OCI-LY7 (cell line): ENCODE data around the gene SOWAHC. TPM values are rescaled to one million over a fixed set of nuclear protein-coding genes. Genes with fewer than 3 reads are reported as not detected.

ENCODE experiments used
- BruUV-seq: library from RNA; stranded (reverse); fragments of 400-500 nt; replicated peaks from 2 replicates; lab custom pipeline; 2021; lab: Mats Ljungman, UMichigan
- CTCF ChIA-PET: fragments of 300-600 bp; sonication (Branson Sonifier 250); formaldehyde crosslinking; loops from one replicate; lab custom pipeline; 2022; ENCODE audit warnings: antibody characterized with exemption; ENCODE audit not compliant: unreplicated experiment; lab: Charles Lee
- POLR2A ChIA-PET: fragments of 300-600 bp; sonication (Branson Sonifier 250); formaldehyde crosslinking; loops from one replicate; lab custom pipeline; 2022; ENCODE audit warnings: antibody characterized with exemption; lab: Charles Lee
- DNase-seq: peaks from one replicate; pipeline ENCODE4 v3.0.0-alpha.2; 2015; ENCODE audit warnings: low spot score
- H2AFZ ChIP-seq: fragments of 200-600 bp; sonication (generic), shearing (Covaris generic); 2 replicates; pipeline ENCODE4 v1.6.1; 2014; ENCODE audit warnings: mild to moderate bottlenecking, antibody characterized with exemption, low read length, moderate library complexity
- H3K27ac ChIP-seq: fragments of 200-600 bp; sonication (generic); 2 replicates; pipeline ENCODE4 v1.5.1; 2014; ENCODE audit warnings: mixed run types, low read depth, mild to moderate bottlenecking, moderate library complexity, low read length, inconsistent platforms; ENCODE audit not compliant: poor library complexity, severe bottlenecking
- H3K36me3 ChIP-seq: fragments of 200-600 bp; sonication (generic); 2 replicates; pipeline ENCODE4 v1.6.1; 2014; ENCODE audit warnings: mild to moderate bottlenecking, antibody characterized with exemption, low read length, moderate library complexity, mixed read lengths; ENCODE audit not compliant: insufficient read depth
- H3K4me1 ChIP-seq: fragments of 200-600 bp; sonication (generic); 2 replicates; pipeline ENCODE4 v1.5.1; 2014; ENCODE audit warnings: mild to moderate bottlenecking, low read length; ENCODE audit not compliant: insufficient read depth, poor library complexity, severe bottlenecking
- H3K4me2 ChIP-seq: fragments of 200-600 bp; sonication (generic); 2 replicates; pipeline ENCODE4 v1.6.1; 2014; ENCODE audit warnings: mild to moderate bottlenecking, low read length
- H3K4me3 ChIP-seq: fragments of 200-600 bp; sonication (generic); 2 replicates; pipeline ENCODE4 v1.5.1; 2014; ENCODE audit warnings: mild to moderate bottlenecking, low read depth, low read length; ENCODE audit not compliant: poor library complexity, severe bottlenecking
- H3K79me2 ChIP-seq: fragments of 200-600 bp; sonication (generic); 2 replicates; pipeline ENCODE4 v1.6.1; 2016; ENCODE audit warnings: low read depth, mild to moderate bottlenecking, low read length, moderate library complexity, mixed read lengths; ENCODE audit not compliant: insufficient read depth
- H3K9me2 ChIP-seq: fragments of 200-600 bp; sonication (generic); 2 replicates; pipeline ENCODE4 v1.6.1; 2016; ENCODE audit warnings: mild to moderate bottlenecking, low read length, mixed read lengths; ENCODE audit not compliant: insufficient read depth
- H3K9me3 ChIP-seq: fragments of 200-600 bp; sonication (generic); 2 replicates; pipeline ENCODE4 v1.6.1; 2014; ENCODE audit warnings: mild to moderate bottlenecking, mixed run types, low read length, mixed read lengths
- H4K20me1 ChIP-seq: fragments of 200-600 bp; sonication (generic); 2 replicates; pipeline ENCODE4 v1.6.1; 2014; ENCODE audit warnings: mild to moderate bottlenecking, antibody characterized with exemption, low read length, moderate library complexity, mixed read lengths; ENCODE audit not compliant: insufficient read depth
- EZH2phosphoT487 ChIP-seq: fragments of 200-600 bp; sonication (generic); IDR thresholded peaks from 2 replicates; pipeline ENCODE4 v1.6.1; 2018; ENCODE audit warnings: low read depth, borderline replicate concordance, mild to moderate bottlenecking, mixed run types, antibody characterized with exemption, low read length, moderate library complexity, mixed read lengths
- intact Hi-C: fragments of 100-400 bp; cut with micrococcal nuclease; formaldehyde crosslinking; loops from one replicate; pipeline ENCODE4 v1.10.0; 2022; ENCODE audit not compliant: unreplicated experiment
- total RNA-seq, 2 experiments: library from RNA; depleted of rRNA in 1 of 2; stranded (reverse); fragments of >200 nt in 1 of 2; shearing (Covaris generic) in 1 of 2; gene quantifications; 2 replicates each; pipeline ENCODE4 v1.2.3, GENCODE V29; 2014 to 2022
- TF ChIP-seq, protein P1 (sequence below): fragments of 200-600 bp; sonication (generic); conservative IDR thresholded peaks from 2 replicates; pipeline ENCODE4 v1.5.1; 2014; ENCODE audit warnings: mild to moderate bottlenecking, antibody characterized with exemption, low read length, moderate library complexity, mixed read lengths

The SOWAHC gene
- total RNA-seq, 2 experiments from 2014 or later: not detected

DNA sequence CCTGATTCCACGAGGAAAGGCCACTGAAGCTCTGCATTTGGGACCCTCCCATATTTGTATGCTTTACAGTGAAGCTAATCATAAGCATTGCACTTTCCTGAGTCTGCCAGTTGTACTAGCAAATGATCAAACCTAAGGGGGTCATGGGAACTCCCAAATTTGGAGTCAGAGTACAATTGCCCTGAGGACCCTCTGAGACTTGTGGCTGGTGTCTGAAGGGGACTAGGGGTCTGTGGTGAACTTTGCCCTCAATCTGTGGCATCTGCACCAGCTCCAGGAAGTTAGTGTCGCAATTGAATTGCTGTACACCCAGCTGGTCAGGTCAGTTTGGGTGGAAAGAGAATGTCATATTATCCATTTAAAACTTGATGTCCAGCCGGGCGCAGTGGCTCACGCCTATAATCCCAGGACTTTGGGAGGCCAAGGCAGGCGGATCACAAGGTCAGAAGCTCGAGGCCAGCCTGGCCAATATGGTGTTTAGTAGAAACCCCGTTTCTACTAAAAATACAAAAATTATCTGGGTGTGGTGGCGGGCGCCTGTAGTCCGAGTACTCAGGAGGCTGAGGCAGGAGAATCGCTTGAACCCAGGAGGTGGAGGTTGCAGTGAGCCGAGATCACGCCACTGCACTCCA, 18.1 kb downstream of the SOWAHC start:
- Histone ChIP-seq H2AFZ (no peak overlapping the region), H3K4me1 (no peaks in the 10 kb centered on the region), H3K9me3 (no peaks in the 10 kb centered on the region), H3K4me3 (no peak overlapping the region), H3K9me2 (no peaks in the 10 kb centered on the region), H3K27ac (no peak overlapping the region), H4K20me1 (no peaks in the 10 kb centered on the region), H3K79me2 (no peaks in the 10 kb centered on the region), H3K36me3 (no peaks in the 10 kb centered on the region), H3K4me2 (no peak overlapping the region)
- no TSS peak for BruUV-seq
- TF ChIP-seq, protein P1, sequence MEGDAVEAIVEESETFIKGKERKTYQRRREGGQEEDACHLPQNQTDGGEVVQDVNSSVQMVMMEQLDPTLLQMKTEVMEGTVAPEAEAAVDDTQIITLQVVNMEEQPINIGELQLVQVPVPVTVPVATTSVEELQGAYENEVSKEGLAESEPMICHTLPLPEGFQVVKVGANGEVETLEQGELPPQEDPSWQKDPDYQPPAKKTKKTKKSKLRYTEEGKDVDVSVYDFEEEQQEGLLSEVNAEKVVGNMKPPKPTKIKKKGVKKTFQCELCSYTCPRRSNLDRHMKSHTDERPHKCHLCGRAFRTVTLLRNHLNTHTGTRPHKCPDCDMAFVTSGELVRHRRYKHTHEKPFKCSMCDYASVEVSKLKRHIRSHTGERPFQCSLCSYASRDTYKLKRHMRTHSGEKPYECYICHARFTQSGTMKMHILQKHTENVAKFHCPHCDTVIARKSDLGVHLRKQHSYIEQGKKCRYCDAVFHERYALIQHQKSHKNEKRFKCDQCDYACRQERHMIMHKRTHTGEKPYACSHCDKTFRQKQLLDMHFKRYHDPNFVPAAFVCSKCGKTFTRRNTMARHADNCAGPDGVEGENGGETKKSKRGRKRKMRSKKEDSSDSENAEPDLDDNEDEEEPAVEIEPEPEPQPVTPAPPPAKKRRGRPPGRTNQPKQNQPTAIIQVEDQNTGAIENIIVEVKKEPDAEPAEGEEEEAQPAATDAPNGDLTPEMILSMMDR: no peak
- no peak for TF ChIP-seq EZH2phosphoT487
- intact Hi-C loops: no loop called here
- ChIA-PET CTCF (no interaction called here), POLR2A (no interaction called here)
- DNase-seq: no peak

DNA sequence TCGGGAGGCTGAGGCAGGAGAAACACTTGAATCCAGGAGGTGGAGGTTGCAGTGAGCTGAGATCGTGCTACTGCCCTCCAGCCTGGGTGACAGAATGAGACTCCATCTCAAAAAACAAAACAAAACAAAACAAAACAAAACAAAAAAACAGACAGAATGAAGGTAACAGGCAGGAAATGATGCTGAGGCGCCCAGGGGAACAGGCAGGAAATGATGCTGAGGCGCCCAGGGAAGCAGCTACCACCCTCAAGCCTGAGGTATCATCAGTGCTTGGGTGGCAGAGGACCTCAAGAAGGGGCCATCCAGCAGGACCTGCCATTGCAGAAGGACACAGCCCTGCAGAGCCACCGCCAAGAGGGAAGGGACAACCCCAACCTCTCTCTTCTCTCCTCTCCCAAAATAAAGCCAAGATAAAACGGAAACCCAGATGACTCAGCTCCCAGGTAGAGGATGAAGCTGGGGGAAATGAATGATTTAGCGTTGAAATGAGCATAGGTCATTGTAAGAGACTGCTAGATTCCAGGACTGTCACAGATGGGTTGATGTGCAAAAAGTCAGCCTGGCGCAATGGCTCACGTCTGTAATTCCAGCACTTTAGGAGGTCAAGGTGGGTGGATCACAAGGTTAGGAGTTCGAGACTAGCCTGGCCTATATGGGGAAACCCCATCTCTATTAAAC, 19.3 kb downstream of the SOWAHC start:
- Histone ChIP-seq H3K9me3 (no peaks in the 10 kb centered on the region), H3K4me2 (no peak overlapping the region), H4K20me1 (no peaks in the 10 kb centered on the region), H3K27ac (no peak overlapping the region), H3K79me2 (no peaks in the 10 kb centered on the region), H3K36me3 (no peaks in the 10 kb centered on the region), H3K4me3 (no peak overlapping the region), H3K4me1 (no peaks in the 10 kb centered on the region), H3K9me2 (no peaks in the 10 kb centered on the region), H2AFZ (no peak overlapping the region)
- no peak for DNase-seq
- intact Hi-C loops: no loop called here
- BruUV-seq: no TSS peak
- TF ChIP-seq, protein P1: no peak
- no peak for TF ChIP-seq EZH2phosphoT487
- POLR2A ChIA-PET: no interaction called here
- CTCF ChIA-PET: no interaction called here
